ENCODE measurements around the gene TP53AIP1.

The TP53AIP1 gene

DNA sequence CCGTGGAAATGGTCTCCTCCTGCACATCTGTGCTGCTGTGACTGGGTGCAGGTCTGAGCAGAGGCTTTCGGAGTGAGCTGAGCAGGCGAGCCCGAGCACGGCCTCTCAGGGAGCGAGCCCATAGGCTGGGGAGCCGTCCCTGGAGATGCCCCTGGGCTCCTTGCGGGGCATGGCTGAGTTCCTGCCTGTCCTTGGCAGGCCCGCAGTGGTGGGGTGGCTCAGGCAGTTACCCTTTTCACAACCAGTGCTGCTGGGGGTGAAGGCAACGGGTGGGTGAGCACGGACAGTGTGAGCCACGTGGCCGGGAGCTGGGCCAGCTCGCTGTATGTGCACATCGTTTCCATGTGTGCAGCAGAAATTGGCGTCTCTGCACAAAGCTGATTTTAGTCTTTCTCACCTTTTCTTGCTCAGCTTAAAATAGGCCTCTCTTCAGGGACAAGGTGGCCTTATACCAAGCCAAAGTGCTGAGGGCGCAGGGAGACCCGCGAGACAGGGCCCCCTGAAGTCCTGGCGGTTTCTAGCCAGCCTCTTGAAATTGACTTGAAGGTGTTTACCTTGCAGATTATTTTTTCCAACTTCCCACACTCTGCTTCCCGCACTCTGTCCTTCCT is at the start of gene TP53AIP1:
TP53AIP1 (minus strand) TSS at position 55 of the 611 bp plus-strand sequence. CDS start 5,053 bp downstream, outside the sequence.
- DNase-seq: no peak

DNA sequence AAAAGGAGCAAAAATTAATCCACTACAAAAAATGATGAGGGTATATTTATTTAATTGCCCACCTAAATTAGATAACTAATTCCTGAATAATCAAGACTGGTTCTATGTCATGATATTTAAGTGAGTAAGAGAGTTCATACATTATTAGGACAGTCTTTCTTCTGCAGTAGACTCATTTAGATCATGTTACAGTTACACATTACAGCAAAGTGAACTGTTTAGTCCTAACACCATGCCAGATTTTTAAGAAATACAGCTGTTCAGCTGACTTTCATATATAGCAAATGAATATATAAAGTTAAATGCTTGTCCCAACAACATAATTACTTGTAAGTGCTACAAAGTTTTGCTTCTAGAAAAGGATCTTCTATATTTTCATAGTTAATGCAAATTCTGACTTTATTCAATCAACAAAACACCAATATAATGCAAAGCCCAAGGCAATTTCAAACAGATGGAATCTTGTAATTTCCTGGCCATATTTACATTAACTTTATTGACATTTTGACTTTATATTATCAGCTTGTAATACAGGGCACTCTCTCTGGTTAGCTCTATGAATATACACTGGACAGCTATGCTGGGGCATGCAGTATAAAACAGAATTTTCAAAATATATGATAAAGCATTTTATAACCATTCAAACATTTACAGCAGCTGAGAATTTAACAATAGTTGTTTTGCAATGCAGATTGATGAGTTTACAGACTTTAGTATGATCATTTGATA is 45.7 kb upstream of the TP53AIP1 start:
- no peak for DNase-seq

DNA sequence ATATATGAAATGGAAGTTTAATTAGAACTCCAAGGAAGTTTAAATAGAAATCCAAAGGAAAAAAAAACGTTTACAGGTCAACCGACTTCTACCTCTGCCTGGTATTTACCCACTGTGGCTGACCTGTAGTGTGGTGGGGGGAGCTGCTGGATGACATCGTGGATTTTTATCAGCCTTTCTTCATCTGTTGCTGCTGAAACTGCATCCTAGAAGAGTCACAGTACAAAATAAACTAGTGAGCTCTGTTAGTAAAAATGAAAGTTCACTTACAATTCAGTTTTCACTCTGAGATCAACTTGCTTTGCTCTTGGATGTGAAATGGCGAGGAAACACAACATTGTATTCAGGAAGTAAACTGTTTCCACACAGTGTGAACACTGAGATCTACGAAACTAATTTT is 43.2 kb upstream of the TP53AIP1 start:
- DNase-seq: no peak

DNA sequence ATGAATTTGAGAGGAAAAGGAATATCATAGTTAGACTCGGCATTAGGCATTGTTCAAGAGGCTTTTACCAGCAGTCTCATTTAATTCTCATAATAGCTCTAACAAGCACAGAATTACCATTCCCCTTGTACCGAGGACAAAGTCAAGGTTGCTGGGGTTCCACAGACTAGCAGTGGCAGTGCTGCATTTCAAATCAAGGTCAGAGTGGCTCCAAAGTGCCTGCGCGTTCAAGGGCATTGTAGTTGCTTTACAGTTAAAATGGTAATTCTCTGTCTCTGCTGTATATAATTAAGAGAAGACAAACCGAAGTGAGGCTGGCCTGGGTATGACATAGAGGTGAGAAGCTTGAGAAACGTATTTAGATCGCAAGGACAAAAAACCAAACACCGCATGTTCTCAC is 40.4 kb upstream of the TP53AIP1 start:
- no peak for DNase-seq

GRCh38 chr11:128981254-128981653 is 38.6 kb upstream of the TP53AIP1 start:
- DNase-seq: no peak

DNA sequence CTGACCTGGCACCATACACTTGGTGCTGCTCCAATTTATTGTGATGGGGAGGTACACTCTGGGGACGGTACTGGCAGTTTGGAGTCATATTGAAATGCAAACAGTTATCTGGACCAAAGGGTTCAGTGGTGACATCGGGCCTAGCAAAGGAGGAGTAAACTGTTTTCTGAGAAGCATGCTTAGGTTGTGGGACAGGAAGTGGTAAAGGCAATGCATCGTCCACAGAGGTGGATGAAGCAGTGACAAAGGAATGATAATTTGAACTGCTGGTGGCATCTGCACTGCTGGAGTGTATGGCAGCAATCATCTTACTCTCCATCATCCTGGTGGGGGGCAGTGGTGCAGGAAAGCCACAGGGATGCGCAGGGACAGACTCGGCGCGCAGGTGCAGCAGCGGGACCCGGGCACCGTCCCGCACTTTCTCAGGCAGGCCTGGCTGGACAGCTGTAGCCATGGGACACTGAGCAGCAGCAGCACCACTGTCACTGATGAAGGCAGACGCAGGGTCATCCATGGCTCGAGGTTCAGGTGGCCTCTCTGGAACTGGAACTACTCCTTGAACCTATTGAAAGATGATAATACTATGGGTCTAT is 28.0 kb upstream of the TP53AIP1 start:
- DNase-seq: no peak

GRCh38 chr11:128968916-128969315 is 26.2 kb upstream of the TP53AIP1 start:
- no peak for DNase-seq

DNA sequence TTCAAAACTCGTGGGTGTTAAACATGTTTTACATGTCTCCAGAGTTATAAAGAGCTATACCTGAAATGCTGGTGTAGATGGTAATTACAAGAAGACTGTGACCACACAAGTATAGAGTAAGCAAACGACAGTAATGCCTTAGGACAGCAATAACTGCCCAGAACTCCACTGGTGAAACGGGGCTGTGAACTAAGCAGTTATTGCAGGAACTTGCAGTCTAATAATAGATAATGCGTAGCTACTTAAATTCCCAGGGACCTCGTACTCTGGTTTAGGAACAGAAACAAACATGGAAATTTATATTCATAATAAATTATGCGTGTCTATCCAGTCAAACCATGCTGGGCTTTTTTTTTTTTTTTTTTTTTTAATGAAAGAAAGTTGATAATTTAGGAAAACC is 24.9 kb upstream of the TP53AIP1 start:
- no peak for DNase-seq

GRCh38 chr11:128965485-128965884 is 22.8 kb upstream of the TP53AIP1 start:
- no peak for DNase-seq

DNA sequence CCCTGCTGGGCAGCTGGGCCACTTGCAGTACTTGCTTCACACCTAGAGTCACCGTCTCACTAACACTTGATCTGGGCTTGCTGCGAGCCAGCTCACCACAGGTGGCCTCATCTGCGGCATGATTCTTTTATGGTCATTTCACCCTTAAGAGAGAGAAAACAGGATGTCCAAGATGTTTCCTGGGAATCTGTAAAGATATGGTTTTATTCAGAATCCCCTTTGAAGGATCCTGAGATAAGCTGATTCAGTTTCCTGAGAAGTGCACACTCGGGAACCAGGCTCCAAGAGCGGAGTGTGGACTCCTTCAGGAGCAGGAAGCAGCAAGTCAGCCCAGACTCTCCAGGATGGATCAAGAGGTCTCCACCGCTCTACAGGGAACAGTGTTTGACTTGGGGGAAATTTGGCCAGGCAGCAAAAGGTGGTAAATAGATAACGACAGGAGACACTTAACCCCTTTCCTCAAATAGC is 21.8 kb upstream of the TP53AIP1 start:
- DNase-seq: peak; percentile 48

DNA sequence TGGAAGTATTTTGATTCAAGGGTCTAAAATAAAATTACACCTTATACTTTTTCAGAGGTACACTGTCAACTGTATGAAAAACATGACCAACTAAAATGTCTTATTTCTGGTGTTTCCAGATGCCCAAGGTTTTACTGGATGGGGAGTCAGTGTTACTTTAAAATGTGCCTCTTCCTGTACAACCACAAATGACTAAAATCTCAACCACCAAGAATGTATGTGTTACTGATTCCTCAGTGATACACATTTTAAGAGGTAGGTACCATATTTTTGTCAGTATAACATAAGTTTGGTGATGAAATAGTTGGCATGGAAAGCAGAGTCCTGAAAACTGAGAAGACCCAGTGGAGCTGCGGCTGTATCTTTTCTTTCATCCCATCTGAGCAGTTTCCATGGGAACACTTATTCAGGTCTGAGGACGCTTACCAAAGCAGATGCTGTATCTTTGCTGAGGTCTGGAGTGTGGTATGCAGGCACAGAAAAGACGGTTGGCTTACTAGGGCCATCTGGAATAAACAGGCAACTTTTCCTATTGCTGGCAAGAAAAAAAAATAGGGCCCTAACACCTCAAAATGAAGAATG is 21.2 kb upstream of the TP53AIP1 start:
- no peak for DNase-seq

- DNase-seq: no peak
Observed at GRCh38 chr11:128962896-128963295, 20.2 kb upstream of the TP53AIP1 start.

GRCh38 chr11:128961645-128962044 is 19.0 kb upstream of the TP53AIP1 start:
- DNase-seq: no peak

DNA sequence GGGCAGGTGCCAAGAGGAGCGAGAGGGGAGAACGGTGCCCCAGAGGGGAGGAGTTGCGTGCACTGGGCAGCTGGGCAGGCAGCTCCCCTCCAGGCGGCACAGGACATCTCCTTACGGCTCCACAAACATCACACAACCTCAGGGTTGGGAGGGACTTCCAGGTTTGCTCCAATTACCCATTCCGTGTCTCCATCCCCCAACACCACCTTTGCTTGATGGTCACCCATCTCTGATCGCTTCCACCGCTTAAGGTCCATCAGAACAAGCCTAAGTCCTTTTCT is 14.5 kb upstream of the TP53AIP1 start:
- no peak for DNase-seq

GRCh38 chr11:128956401-128957201 is 13.9 kb upstream of the TP53AIP1 start:
- DNase-seq: peak; percentile 17

DNA sequence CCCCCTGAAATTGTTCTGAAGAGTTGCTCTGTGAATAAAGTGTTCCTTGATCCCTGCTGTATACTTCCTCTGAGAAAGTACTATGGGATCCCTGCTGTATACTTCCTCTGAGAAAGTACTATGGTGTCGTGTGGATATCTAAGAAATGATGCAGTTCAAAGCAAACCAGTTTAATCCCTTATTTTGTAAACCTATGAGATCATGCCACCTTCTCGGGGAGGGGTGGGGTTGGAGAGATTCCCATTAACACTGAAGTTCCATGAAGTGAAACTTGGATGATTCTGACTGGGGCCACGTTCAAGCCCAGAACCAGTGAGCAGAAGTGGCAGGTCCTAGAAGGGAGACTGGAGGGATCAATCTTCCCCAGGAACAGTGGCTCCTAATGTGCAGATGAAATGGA is 13.0 kb upstream of the TP53AIP1 start:
- no peak for DNase-seq

- DNase-seq: no peak
Observed at GRCh38 chr11:128953151-128953550, 10.5 kb upstream of the TP53AIP1 start.

GRCh38 chr11:128949791-128950454 is 7.3 kb upstream of the TP53AIP1 start:
- DNase-seq: no peak

GRCh38 chr11:128948583-128948982 is 5.9 kb upstream of the TP53AIP1 start:
- no peak for DNase-seq

GRCh38 chr11:128947773-128948172 is 5.1 kb upstream of the TP53AIP1 start:
- DNase-seq: no peak

GRCh38 chr11:128946648-128947047 is 4.0 kb upstream of the TP53AIP1 start:
- no peak for DNase-seq

- DNase-seq: no peak
Observed at GRCh38 chr11:128943428-128943976, 831 bp upstream of the TP53AIP1 start.
